ENCODE data around the gene REV1.

The REV1 gene

GRCh38 chr2:99431587-99432275, 58.1 kb downstream of the REV1 start:
- H2AFZ ChIP-seq (ENCODE audit: low read depth, low read length), result no peak overlapping the region
- TF ChIP-seq EZH2 (IDR thresholded peaks at IDR 0.05; ENCODE audit: borderline replicate concordance, low read depth, low read length, severe bottlenecking) (no peak), CTCF (IDR thresholded peaks at IDR 0.05; ENCODE audit: borderline replicate concordance, extremely low read depth, low read length, poor library complexity, severe bottlenecking) (no peak)
- peaks cover 72% of the 10 kb centered on the region for H3K36me3 ChIP-seq (ENCODE audit: insufficient read depth, low read length)
- H3K27me3 ChIP-seq (ENCODE audit: insufficient read depth, low read length, poor library complexity), result no peaks in the 10 kb centered on the region
- H3K4me1 ChIP-seq (ENCODE audit: insufficient read depth, low read length), result no peaks in the 10 kb centered on the region
- no peak overlapping the region for H3K9ac ChIP-seq (ENCODE audit: low read depth, low read length)
- DNase-seq (no peak), ATAC-seq (ENCODE audit: insufficient read depth, low read depth) (no peak)
- H3K4me2 ChIP-seq (ENCODE audit: insufficient read depth, low read length), result no peak overlapping the region
- H3K79me2 ChIP-seq (ENCODE audit: insufficient read depth, low read length), result 0 out of 2 replicates have a peak, but pooled peaks cover 3% of the 10 kb centered on the region
- no peaks in the 10 kb centered on the region for H3K9me3 ChIP-seq (ENCODE audit: insufficient read depth, low read length, severe bottlenecking)
- H3K4me3 ChIP-seq (ENCODE audit: low read depth in 1 of 2, low read length in 2 of 2), result no peak overlapping the region
- peaks cover 13% of the 10 kb centered on the region for H4K20me1 ChIP-seq (ENCODE audit: insufficient read depth, low read length)
- H3K27ac ChIP-seq (ENCODE audit: low read length), result no peak overlapping the region

- Histone ChIP-seq H3K4me3 (ENCODE audit: low read depth in 1 of 2, low read length in 2 of 2) (no peak overlapping the region), H3K27me3 (ENCODE audit: insufficient read depth, low read length, poor library complexity) (no peaks in the 10 kb centered on the region), H3K9me3 (ENCODE audit: insufficient read depth, low read length, severe bottlenecking) (no peaks in the 10 kb centered on the region), H3K36me3 (ENCODE audit: insufficient read depth, low read length) (peaks cover 77% of the 10 kb centered on the region), H3K4me1 (ENCODE audit: insufficient read depth, low read length) (no peaks in the 10 kb centered on the region), H3K27ac (ENCODE audit: low read length) (no peak overlapping the region), H3K79me2 (ENCODE audit: insufficient read depth, low read length) (0 out of 2 replicates have a peak, but pooled peaks cover 3% of the 10 kb centered on the region), H2AFZ (ENCODE audit: low read depth, low read length) (no peak overlapping the region), H4K20me1 (ENCODE audit: insufficient read depth, low read length) (peaks cover 11% of the 10 kb centered on the region), H3K4me2 (ENCODE audit: insufficient read depth, low read length) (no peak overlapping the region), H3K9ac (ENCODE audit: low read depth, low read length) (no peak overlapping the region)
- TF ChIP-seq EZH2 (IDR thresholded peaks at IDR 0.05; ENCODE audit: borderline replicate concordance, low read depth, low read length, severe bottlenecking) (no peak), CTCF (IDR thresholded peaks at IDR 0.05; ENCODE audit: borderline replicate concordance, extremely low read depth, low read length, poor library complexity, severe bottlenecking) (no peak)
- DNase-seq, result no peak
- peak; percentile 40; the same call in 2 of the 3 replicates for ATAC-seq (ENCODE audit: insufficient read depth, low read depth)
Observed at GRCh38 chr2:99430614-99431291, 59.1 kb downstream of the REV1 start.

- ATAC-seq (ENCODE audit: insufficient read depth, low read depth) (no peak), DNase-seq (no peak)
- Histone ChIP-seq H2AFZ (ENCODE audit: low read depth, low read length) (no peak overlapping the region), H3K4me1 (ENCODE audit: insufficient read depth, low read length) (no peaks in the 10 kb centered on the region), H3K4me2 (ENCODE audit: insufficient read depth, low read length) (no peak overlapping the region), H3K27me3 (ENCODE audit: insufficient read depth, low read length, poor library complexity) (no peaks in the 10 kb centered on the region), H3K9me3 (ENCODE audit: insufficient read depth, low read length, severe bottlenecking) (no peaks in the 10 kb centered on the region), H3K9ac (ENCODE audit: low read depth, low read length) (no peak overlapping the region), H3K79me2 (ENCODE audit: insufficient read depth, low read length) (no peaks in the 10 kb centered on the region; the same call in 1 of the 2 replicates), H3K4me3 (ENCODE audit: low read depth in 1 of 2, low read length in 2 of 2) (no peak overlapping the region), H3K36me3 (ENCODE audit: insufficient read depth, low read length) (peaks cover 91% of the 10 kb centered on the region), H3K27ac (ENCODE audit: low read length) (no peak overlapping the region), H4K20me1 (ENCODE audit: insufficient read depth, low read length) (peaks cover 8% of the 10 kb centered on the region; the same call in 1 of the 2 replicates)
- TF ChIP-seq CTCF (IDR thresholded peaks at IDR 0.05; ENCODE audit: borderline replicate concordance, extremely low read depth, low read length, poor library complexity, severe bottlenecking), result no peak
- no peak for TF ChIP-seq EZH2 (IDR thresholded peaks at IDR 0.05; ENCODE audit: borderline replicate concordance, low read depth, low read length, severe bottlenecking)
Observed at GRCh38 chr2:99425022-99425421, 64.8 kb downstream of the REV1 start.
